DMS114 treated with DMSO at 0.1 percent for 48 hours (cell line): ENCODE data around the gene POLR3F.
"Not testable (repeated sequence)": the region's sequence is repeated elsewhere in the genome, so short reads cannot be mapped to it uniquely, and the experiment has no call there.

Experiments
- DNase-seq: peaks from one replicate; lab custom pipeline; 2025; ENCODE audit not compliant: unreplicated experiment; lab: John Stamatoyannopoulos, UW

The POLR3F gene

GRCh38 chr20:18466894-18467730, at the start of gene POLR3F, which contains the start of gene DZANK1:
TSS of gene POLR3F (plus strand) at chr20:18467390. CDS start at chr20:18467507, 117 bp downstream.
TSS of gene DZANK1 (minus strand) at chr20:18467030. CDS start at chr20:18465358, 1,672 bp downstream.
- peak; percentile 88 for DNase-seq

GRCh38 chr20:18421608-18422007, 45.6 kb upstream of the POLR3F start:
- DNase-seq, result no peak

GRCh38 chr20:18427214-18427613, 40.0 kb upstream of the POLR3F start:
- no peak for DNase-seq

- DNase-seq, result no peak
Observed at GRCh38 chr20:18428490-18429173, 38.6 kb upstream of the POLR3F start.

- DNase-seq, result no peak
Observed at GRCh38 chr20:18430172-18430826, 36.9 kb upstream of the POLR3F start.

GRCh38 chr20:18431206-18431605, 36.0 kb upstream of the POLR3F start:
- DNase-seq, result no peak

- DNase-seq, result no peak
Observed at GRCh38 chr20:18436847-18437246, 30.3 kb upstream of the POLR3F start.

- DNase-seq, result no peak
Observed at GRCh38 chr20:18440403-18440802, 26.8 kb upstream of the POLR3F start.

GRCh38 chr20:18443886-18444285, 23.3 kb upstream of the POLR3F start:
- no peak for DNase-seq

- DNase-seq, result no peak
Observed at GRCh38 chr20:18456600-18456999, 10.6 kb upstream of the POLR3F start.

- no peak for DNase-seq
Observed at GRCh38 chr20:18465536-18466200, 1.5 kb upstream of the POLR3F start.

- DNase-seq, result peak; percentile 79
Observed at GRCh38 chr20:18466574-18466893, 656 bp upstream of the POLR3F start.

- no peak for DNase-seq
Observed at GRCh38 chr20:18477218-18477617, 10.0 kb downstream of the POLR3F start.

- no peak for DNase-seq
Observed at GRCh38 chr20:18477821-18478220, 10.6 kb downstream of the POLR3F start.

GRCh38 chr20:18481596-18481995, 14.4 kb downstream of the POLR3F start:
- no peak for DNase-seq

GRCh38 chr20:18488301-18488700, 21.1 kb downstream of the POLR3F start:
- no peak for DNase-seq

- DNase-seq, result no peak
Observed at GRCh38 chr20:18496042-18496441, 28.9 kb downstream of the POLR3F start.

GRCh38 chr20:18496740-18497592, 29.8 kb downstream of the POLR3F start, which contains the start of gene RBBP9:
TSS of gene RBBP9 (minus strand) at chr20:18497225. CDS start at chr20:18497167, 58 bp downstream.
- DNase-seq, result peak; percentile 74

- DNase-seq, result no peak
Observed at GRCh38 chr20:18497603-18498002, 30.4 kb downstream of the POLR3F start.

GRCh38 chr20:18501672-18502071, 34.5 kb downstream of the POLR3F start:
- DNase-seq, result not testable (repeated sequence)
